ENCODE data around the gene STK32C. TPM values are rescaled to one million over a fixed set of nuclear protein-coding genes. Genes with fewer than 3 reads are reported as not detected.

STK32C gene
- total RNA-seq, 1 donor from 2014 or later, result 12.9 TPM

DNA sequence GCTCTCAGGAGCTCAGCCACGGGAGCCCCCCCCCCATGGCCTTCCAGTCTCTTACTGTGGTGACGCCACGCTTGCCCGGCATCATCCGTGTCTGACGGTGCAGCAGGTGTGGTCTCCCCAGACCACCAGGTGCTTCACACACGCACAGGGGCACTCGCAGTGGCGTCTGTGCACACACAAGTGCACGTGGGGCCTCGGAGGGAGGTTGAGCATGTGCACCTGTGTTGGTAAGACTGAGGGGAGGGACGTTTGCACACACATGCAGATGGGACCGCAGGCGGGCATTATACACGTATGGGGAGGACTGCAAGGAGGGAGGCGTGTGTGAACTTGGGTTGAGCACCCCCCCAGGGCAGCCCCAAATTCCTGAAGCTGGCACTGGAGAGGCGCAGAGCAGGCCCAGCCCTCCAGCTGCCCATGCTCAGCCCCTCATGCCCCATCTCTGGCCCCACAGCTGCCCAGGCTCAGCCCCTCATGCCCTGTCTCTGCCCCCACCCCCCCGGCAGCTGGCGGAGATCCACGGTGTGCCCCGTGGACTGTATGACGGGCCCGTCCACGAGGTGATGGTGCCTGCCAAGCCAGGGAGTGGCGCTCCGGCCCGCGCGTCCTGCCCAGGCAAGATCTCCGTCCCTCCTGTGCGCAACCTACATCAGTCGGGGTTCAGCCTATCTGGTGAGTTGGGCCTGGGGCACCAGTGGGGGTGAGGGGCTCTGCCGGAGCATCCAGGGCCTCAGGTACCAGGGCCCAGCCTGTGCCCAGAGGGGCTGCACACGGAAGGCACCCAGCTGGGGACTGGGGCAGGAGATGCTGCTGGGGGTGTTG, 104.3 kb downstream of the STK32C start:
- Mint-ChIP-seq H3K4me3 (no peak overlapping the region), H3K4me1 (ENCODE audit: unreplicated experiment) (no peaks in the 10 kb centered on the region)
- TF ChIP-seq, protein P1, sequence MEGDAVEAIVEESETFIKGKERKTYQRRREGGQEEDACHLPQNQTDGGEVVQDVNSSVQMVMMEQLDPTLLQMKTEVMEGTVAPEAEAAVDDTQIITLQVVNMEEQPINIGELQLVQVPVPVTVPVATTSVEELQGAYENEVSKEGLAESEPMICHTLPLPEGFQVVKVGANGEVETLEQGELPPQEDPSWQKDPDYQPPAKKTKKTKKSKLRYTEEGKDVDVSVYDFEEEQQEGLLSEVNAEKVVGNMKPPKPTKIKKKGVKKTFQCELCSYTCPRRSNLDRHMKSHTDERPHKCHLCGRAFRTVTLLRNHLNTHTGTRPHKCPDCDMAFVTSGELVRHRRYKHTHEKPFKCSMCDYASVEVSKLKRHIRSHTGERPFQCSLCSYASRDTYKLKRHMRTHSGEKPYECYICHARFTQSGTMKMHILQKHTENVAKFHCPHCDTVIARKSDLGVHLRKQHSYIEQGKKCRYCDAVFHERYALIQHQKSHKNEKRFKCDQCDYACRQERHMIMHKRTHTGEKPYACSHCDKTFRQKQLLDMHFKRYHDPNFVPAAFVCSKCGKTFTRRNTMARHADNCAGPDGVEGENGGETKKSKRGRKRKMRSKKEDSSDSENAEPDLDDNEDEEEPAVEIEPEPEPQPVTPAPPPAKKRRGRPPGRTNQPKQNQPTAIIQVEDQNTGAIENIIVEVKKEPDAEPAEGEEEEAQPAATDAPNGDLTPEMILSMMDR (conservative IDR thresholded peaks at IDR 0.05), result no peak

DNA sequence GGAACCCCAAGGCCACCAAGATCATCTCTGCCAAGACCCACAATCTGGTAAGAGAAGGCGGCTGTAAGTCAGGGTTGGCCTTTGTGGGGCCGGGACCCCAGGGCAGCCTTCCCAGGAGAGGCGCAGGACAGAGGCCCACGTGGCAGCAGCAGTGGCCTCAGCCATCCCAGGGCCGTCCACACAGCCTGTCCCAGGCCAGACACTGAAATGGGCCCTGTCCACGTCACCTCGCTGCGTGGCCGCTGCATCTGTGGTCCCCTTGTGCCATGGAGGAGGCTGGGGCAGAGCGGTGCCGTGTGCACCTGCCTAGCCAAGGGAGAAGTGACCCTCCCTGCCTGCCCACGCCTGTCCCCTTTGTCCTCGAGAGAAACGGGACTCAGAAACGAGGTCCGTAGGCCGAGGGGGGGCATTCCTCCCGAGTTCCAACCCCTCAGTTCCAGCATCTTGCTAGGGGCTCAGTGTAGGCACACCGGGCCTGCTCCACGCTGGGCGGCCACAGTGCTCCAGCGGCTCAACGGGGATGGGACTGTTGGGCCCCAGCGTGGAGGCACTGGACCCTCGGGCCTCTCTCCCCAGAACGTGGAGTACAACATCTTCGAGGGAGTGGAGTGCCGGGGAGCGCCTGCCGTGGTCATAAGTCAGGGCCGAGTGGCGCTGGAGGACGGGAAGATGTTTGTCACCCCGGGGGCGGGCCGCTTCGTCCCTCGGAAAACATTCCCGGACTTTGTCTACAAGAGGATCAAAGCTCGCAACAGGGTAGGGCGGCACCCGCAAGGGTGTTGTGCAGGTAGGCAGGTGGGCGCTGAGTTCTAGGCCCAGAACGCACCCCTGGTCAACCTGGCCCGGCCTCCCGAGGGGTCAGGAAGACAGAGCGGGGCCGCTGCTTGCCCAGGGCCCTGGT, 105.4 kb downstream of the STK32C start:
- TF ChIP-seq, protein P1 (conservative IDR thresholded peaks at IDR 0.05), result no peak
- no peak for DNase-seq (ENCODE audit: extremely low spot score, unreplicated experiment)
- Mint-ChIP-seq H3K4me1 (ENCODE audit: unreplicated experiment) (no peaks in the 10 kb centered on the region), H3K27ac (no peak overlapping the region), H3K4me3 (no peak overlapping the region), H3K36me3 (no peaks in the 10 kb centered on the region), H3K9me3 (no peaks in the 10 kb centered on the region), H3K27me3 (no peaks in the 10 kb centered on the region)

More for the DNA sequence above, 104.3 kb downstream of the STK32C start:
- H3K27me3 Mint-ChIP-seq, result no peaks in the 10 kb centered on the region
- H3K9me3 Mint-ChIP-seq, result no peaks in the 10 kb centered on the region
- H3K36me3 Mint-ChIP-seq, result no peaks in the 10 kb centered on the region
- no peak for DNase-seq (ENCODE audit: extremely low spot score, unreplicated experiment)
- H3K27ac Mint-ChIP-seq, result no peak overlapping the region

DNA sequence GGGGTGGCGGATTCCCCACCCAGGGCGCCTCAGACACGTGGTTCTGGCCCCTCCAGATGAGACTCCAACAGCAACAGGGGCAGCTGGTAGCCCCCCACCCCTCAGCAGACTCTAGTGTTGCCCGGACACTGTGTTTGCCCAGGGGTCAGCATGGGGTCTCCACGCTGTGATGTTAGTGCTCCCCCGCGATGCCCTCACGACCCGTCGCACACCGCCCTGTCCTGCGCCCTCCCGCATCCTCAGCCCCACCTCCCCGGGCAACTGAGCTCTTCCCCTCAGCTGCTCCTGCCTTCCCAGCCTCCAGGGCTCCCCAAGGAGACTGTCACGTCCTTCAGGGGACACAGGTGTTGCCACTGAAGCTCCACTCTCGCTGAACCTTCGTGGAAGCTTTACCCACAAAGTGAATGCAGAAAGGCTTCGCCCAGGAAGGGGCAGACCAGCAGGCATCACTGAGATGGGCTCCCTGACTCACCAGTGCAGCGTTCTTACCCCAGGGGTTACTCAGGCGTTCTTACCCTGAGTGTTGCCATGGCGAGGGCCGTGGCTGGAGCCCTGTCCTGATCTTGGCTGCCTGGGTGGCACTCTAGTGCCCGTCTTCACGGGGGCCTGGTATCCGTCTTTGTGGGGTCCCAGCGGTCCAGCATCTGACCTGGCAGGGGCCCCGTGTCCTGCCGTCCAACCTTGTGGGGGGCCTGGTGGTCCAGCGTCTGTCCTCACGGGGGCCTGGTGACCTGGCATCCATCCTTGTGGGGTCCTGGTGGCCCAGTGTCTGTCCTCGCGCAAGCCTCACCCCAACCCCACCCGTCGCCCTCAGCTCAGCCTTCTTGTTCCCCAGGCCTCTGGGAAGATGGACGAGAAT, 106.4 kb downstream of the STK32C start:
- Mint-ChIP-seq H3K27me3 (no peaks in the 10 kb centered on the region), H3K9me3 (no peaks in the 10 kb centered on the region), H3K4me3 (no peak overlapping the region), H3K4me1 (ENCODE audit: unreplicated experiment) (no peaks in the 10 kb centered on the region), H3K36me3 (no peaks in the 10 kb centered on the region), H3K27ac (no peak overlapping the region)
- DNase-seq (ENCODE audit: extremely low spot score, unreplicated experiment), result no peak
- TF ChIP-seq, protein P1 (conservative IDR thresholded peaks at IDR 0.05), result no peak

DNA sequence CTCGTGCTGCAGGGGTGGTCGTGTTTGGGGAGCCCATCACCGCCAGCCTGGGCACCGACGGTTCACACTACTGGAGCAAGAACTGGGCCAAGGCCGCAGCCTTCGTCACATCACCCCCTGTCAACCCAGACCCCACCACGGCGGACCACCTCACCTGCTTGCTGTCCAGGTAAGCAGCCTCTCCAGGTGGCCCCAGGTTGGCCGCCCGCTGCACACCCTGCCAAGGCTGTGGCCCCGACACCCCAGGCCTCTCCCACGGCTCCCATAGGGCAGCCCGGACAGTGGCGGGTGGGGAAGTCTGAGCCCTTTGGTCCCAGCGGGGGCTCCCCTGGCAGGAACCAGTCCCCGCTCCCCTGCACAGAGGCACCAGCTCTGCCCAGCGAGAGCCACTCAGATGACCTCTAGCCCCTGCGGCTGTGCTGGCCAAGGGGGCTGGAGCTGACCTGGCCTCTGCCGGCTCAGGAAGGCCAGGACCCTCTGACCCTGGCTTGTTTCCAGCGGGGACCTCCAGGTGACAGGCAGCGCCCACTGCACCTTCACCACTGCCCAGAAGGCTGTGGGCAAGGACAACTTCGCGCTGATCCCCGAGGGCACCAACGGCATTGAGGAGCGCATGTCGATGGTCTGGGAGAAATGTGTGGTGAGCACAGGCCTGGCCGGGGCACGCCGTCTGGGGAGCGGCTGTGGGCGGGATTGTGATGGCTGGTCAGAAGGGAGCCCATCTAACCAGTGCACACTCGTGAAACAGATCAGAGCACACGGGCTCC, 107.2 kb downstream of the STK32C start:
- Mint-ChIP-seq H3K36me3 (no peaks in the 10 kb centered on the region), H3K4me1 (ENCODE audit: unreplicated experiment) (no peaks in the 10 kb centered on the region), H3K27ac (no peak overlapping the region), H3K4me3 (no peak overlapping the region), H3K9me3 (no peaks in the 10 kb centered on the region), H3K27me3 (no peaks in the 10 kb centered on the region)
- TF ChIP-seq, protein P1 (conservative IDR thresholded peaks at IDR 0.05), result no peak
- no peak for DNase-seq (ENCODE audit: extremely low spot score, unreplicated experiment)
